Measurements from ENCODE around the gene MRPL38. TPM values are rescaled to one million over a fixed set of nuclear protein-coding genes. Genes with fewer than 3 reads are reported as not detected.

Gene MRPL38
- total RNA-seq, 1 experiment from 2014 or later = 124 TPM

- in situ Hi-C loops (cut with HindIII; ENCODE audit: low pct_unique_long_range_greater_than_20kb, low sequenced_read_pairs) = no loop called here
- no peak for DNase-seq (ENCODE audit: low read depth)
These were observed 17.7 kb upstream of the MRPL38 start for GRCh38 chr17:75922173-75922961.

GRCh38 chr17:75921596-75921995 is 16.9 kb upstream of the MRPL38 start:
- in situ Hi-C loops (cut with HindIII; ENCODE audit: low pct_unique_long_range_greater_than_20kb, low sequenced_read_pairs) = no loop called here
- DNase-seq (ENCODE audit: low read depth) = no peak

GRCh38 chr17:75920045-75920560 is 15.4 kb upstream of the MRPL38 start:
- no peak for DNase-seq (ENCODE audit: low read depth)
- in situ Hi-C loops (cut with HindIII; ENCODE audit: low pct_unique_long_range_greater_than_20kb, low sequenced_read_pairs) = no loop called here

GRCh38 chr17:75919611-75920010 is 14.9 kb upstream of the MRPL38 start:
- in situ Hi-C loops (cut with HindIII; ENCODE audit: low pct_unique_long_range_greater_than_20kb, low sequenced_read_pairs) = no loop called here
- DNase-seq (ENCODE audit: low read depth) = no peak

- in situ Hi-C loops (cut with HindIII; ENCODE audit: low pct_unique_long_range_greater_than_20kb, low sequenced_read_pairs) = no loop called here
These were observed 13.3 kb upstream of the MRPL38 start for GRCh38 chr17:75917917-75918445.

GRCh38 chr17:75917141-75917916 is 12.6 kb upstream of the MRPL38 start:
- no peak for DNase-seq (ENCODE audit: low read depth)
- in situ Hi-C loops (cut with HindIII; ENCODE audit: low pct_unique_long_range_greater_than_20kb, low sequenced_read_pairs) = no loop called here

More at GRCh38 chr17:75917917-75918445, 13.3 kb upstream of the MRPL38 start:
- DNase-seq (ENCODE audit: low read depth) = no peak

- in situ Hi-C loops (cut with HindIII; ENCODE audit: low pct_unique_long_range_greater_than_20kb, low sequenced_read_pairs) = no loop called here
- no peak for DNase-seq (ENCODE audit: low read depth)
These were observed 10.6 kb upstream of the MRPL38 start for GRCh38 chr17:75915268-75915667.

- in situ Hi-C loops (cut with HindIII; ENCODE audit: low pct_unique_long_range_greater_than_20kb, low sequenced_read_pairs) = no loop called here
- DNase-seq (ENCODE audit: low read depth) = no peak
These were observed 10.1 kb upstream of the MRPL38 start for GRCh38 chr17:75914643-75915267.

GRCh38 chr17:75913537-75914210 is 9.0 kb upstream of the MRPL38 start:
- no peak for DNase-seq (ENCODE audit: low read depth)
- in situ Hi-C loops (cut with HindIII; ENCODE audit: low pct_unique_long_range_greater_than_20kb, low sequenced_read_pairs) = no loop called here

GRCh38 chr17:75910699-75911098 is 6.0 kb upstream of the MRPL38 start:
- in situ Hi-C loops (cut with HindIII; ENCODE audit: low pct_unique_long_range_greater_than_20kb, low sequenced_read_pairs) = no loop called here

GRCh38 chr17:75909812-75910274 is 5.2 kb upstream of the MRPL38 start:
- no peak for DNase-seq (ENCODE audit: low read depth)
- in situ Hi-C loops (cut with HindIII; ENCODE audit: low pct_unique_long_range_greater_than_20kb, low sequenced_read_pairs) = no loop called here

More at GRCh38 chr17:75910699-75911098, 6.0 kb upstream of the MRPL38 start:
- no peak for DNase-seq (ENCODE audit: low read depth)

GRCh38 chr17:75909051-75909811 is 4.5 kb upstream of the MRPL38 start:
- no peak for DNase-seq (ENCODE audit: low read depth)
- in situ Hi-C loops (cut with HindIII; ENCODE audit: low pct_unique_long_range_greater_than_20kb, low sequenced_read_pairs) = no loop called here

GRCh38 chr17:75908201-75908600 is 3.5 kb upstream of the MRPL38 start:
- in situ Hi-C loops (cut with HindIII; ENCODE audit: low pct_unique_long_range_greater_than_20kb, low sequenced_read_pairs) = no loop called here
- DNase-seq (ENCODE audit: low read depth) = peak; percentile 39

- DNase-seq (ENCODE audit: low read depth) = no peak
- in situ Hi-C loops (cut with HindIII; ENCODE audit: low pct_unique_long_range_greater_than_20kb, low sequenced_read_pairs) = no loop called here
These were observed 1.6 kb upstream of the MRPL38 start for GRCh38 chr17:75906143-75906884.

GRCh38 chr17:75902406-75902805 is 2.3 kb downstream of the MRPL38 start:
- in situ Hi-C loops (cut with HindIII; ENCODE audit: low pct_unique_long_range_greater_than_20kb, low sequenced_read_pairs) = no loop called here
- DNase-seq (ENCODE audit: low read depth) = peak; percentile 76

GRCh38 chr17:75901727-75902126 is 3.0 kb downstream of the MRPL38 start:
- in situ Hi-C loops (cut with HindIII; ENCODE audit: low pct_unique_long_range_greater_than_20kb, low sequenced_read_pairs) = no loop called here
- no peak for DNase-seq (ENCODE audit: low read depth)
